ENCODE data around the gene ATRAID. TPM values are rescaled to one million over a fixed set of nuclear protein-coding genes. Genes with fewer than 3 reads are reported as not detected.

The ATRAID gene
- total RNA-seq, 1 experiment from 2014 or later: 219 TPM

- peak; percentile 77 for DNase-seq (ENCODE audit: extremely low read depth, low read depth)
Measured at GRCh38 chr2:27217173-27218121, 5.6 kb downstream of the ATRAID start, which contains the start of gene CAD. CAD (plus strand) TSS chr2:27217369; CDS start chr2:27217552, 183 bp downstream.

GRCh38 chr2:27218614-27219013 lies 6.8 kb downstream of the ATRAID start:
- DNase-seq (ENCODE audit: extremely low read depth, low read depth): no peak

DNA sequence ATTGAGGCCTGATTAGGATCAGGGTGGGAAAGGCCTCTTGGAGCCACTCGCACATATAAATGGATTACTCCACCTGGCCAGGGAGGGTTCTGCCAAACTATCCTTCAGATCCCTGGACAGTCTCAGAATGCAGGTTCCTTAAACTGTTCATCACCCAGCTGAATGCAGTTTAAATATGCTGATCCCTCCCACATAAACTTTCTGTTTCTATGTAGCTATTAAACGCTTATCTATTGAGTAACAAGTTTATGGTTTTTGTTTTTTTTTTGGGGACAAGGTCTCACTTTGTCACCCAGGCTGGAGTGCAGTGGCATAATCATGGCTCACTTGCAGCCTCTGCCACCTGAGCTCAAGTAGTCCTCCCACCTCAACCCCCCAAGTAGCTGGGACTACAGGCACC lies 7.2 kb downstream of the ATRAID start:
- no peak for DNase-seq (ENCODE audit: extremely low read depth, low read depth)

- no peak for DNase-seq (ENCODE audit: extremely low read depth, low read depth)
Measured at GRCh38 chr2:27220091-27220490, 8.2 kb downstream of the ATRAID start.

GRCh38 chr2:27221166-27221565 lies 9.3 kb downstream of the ATRAID start:
- no peak for DNase-seq (ENCODE audit: extremely low read depth, low read depth)

- DNase-seq (ENCODE audit: extremely low read depth, low read depth): no peak
Measured at GRCh38 chr2:27222407-27222806, 10.6 kb downstream of the ATRAID start.

GRCh38 chr2:27223416-27223815 lies 11.6 kb downstream of the ATRAID start:
- no peak for DNase-seq (ENCODE audit: extremely low read depth, low read depth)

DNA sequence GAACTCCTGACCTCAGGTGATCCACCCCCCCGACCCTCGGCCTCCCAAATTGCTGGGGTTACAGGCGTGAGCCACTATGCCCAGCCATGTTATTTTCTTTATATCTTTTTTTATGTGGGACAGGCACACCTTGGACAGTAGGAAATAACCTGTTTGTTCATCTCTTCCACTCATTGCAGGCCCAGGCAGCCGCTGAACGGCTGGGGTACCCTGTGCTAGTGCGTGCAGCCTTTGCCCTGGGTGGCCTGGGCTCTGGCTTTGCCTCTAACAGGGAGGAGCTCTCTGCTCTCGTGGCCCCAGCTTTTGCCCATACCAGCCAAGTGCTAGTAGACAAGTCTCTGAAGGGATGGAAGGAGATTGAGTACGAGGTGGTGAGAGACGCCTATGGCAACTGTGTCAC lies 13.7 kb downstream of the ATRAID start:
- no peak for DNase-seq (ENCODE audit: extremely low read depth, low read depth)

DNA sequence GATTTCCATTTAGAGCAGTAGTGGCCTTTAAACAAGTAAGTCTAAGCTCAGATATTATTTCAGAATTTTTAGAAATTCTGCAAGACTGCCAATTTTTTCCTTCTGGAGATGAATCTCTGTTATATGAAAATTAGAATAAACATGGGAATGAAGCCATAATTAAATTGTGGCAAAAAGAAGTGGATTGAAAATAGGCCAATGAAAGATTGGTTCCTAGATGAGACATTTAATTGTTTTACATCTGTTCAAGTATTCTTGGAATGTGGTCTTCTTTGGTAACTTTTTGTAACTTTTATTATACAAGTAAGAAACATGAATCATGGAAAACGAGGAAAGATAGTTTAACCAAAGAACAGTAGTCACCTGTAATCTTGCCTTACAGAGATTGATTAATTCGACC lies 15.7 kb downstream of the ATRAID start:
- DNase-seq (ENCODE audit: extremely low read depth, low read depth): no peak

- no peak for DNase-seq (ENCODE audit: extremely low read depth, low read depth)
Measured at GRCh38 chr2:27231921-27232320, 20.1 kb downstream of the ATRAID start.

DNA sequence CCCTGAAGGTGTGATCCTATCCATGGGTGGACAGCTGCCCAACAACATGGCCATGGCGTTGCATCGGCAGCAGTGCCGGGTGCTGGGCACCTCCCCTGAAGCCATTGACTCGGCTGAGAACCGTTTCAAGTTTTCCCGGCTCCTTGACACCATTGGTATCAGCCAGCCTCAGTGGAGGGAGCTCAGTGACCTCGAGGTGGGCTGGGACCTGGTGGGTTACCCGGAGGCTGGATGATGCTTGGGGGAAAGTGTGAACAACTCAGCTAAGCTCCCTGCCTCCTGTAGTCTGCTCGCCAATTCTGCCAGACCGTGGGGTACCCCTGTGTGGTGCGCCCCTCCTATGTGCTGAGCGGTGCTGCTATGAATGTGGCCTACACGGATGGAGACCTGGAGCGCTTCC lies 21.5 kb downstream of the ATRAID start:
- DNase-seq (ENCODE audit: extremely low read depth, low read depth): no peak

GRCh38 chr2:27236136-27236535 lies 24.3 kb downstream of the ATRAID start:
- DNase-seq (ENCODE audit: extremely low read depth, low read depth): no peak

DNA sequence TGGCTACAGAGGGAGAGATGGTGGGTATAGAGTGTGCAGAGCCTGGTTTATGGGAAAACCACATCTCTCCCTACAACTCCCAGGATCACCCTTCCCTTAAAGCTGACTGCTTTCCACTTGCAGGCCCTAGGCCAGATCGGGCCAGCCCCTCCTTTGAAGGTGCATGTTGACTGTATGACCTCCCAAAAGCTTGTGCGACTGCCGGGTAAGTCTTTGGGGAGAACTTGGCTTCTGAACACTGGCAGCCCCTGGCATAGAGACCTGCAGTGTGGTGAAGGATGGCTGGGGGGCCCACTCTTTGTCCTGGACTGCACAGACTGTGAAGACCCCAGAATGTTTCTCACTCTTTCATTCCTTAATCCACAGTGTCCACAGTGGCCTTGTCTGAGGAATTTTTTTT lies 24.8 kb downstream of the ATRAID start:
- no peak for DNase-seq (ENCODE audit: extremely low read depth, low read depth)

DNA sequence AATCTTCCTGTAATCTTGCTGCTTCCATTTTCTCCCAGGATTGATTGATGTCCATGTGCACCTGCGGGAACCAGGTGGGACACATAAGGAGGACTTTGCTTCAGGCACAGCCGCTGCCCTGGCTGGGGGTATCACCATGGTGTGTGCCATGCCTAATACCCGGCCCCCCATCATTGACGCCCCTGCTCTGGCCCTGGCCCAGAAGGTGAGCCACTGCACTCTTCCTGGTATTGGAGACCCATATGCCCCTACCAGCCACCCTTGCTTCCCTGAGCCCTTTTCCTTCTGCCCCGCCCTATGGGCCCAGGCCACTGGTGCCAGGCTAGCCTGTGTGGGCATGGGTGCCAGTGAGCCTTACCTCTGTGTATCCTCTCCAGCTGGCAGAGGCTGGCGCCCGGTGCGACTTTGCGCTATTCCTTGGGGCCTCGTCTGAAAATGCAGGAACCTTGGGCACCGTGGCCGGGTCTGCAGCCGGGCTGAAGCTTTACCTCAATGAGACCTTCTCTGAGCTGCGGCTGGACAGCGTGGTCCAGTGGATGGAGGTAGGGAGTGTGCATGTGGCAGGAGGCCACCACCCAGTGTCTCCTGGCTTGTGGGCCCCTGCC lies 25.6 kb downstream of the ATRAID start:
- DNase-seq (ENCODE audit: extremely low read depth, low read depth): no peak

DNA sequence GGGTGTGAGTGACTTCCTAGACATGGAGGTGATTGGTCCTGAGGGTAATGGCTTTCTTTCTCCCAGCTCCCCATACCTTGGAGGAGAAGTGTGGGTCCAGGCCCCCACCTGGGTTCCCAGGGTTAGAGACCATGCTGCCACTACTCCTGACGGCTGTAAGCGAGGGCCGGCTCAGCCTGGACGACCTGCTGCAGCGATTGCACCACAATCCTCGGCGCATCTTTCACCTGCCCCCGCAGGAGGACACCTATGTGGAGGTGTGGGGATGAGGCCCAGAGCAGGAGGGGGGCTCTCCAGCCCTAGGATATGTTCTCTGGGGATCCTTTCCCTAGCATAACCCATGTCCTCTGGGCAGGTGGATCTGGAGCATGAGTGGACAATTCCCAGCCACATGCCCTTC lies 27.1 kb downstream of the ATRAID start:
- DNase-seq (ENCODE audit: extremely low read depth, low read depth): no peak

GRCh38 chr2:27240406-27240805 lies 28.6 kb downstream of the ATRAID start:
- no peak for DNase-seq (ENCODE audit: extremely low read depth, low read depth)

DNA sequence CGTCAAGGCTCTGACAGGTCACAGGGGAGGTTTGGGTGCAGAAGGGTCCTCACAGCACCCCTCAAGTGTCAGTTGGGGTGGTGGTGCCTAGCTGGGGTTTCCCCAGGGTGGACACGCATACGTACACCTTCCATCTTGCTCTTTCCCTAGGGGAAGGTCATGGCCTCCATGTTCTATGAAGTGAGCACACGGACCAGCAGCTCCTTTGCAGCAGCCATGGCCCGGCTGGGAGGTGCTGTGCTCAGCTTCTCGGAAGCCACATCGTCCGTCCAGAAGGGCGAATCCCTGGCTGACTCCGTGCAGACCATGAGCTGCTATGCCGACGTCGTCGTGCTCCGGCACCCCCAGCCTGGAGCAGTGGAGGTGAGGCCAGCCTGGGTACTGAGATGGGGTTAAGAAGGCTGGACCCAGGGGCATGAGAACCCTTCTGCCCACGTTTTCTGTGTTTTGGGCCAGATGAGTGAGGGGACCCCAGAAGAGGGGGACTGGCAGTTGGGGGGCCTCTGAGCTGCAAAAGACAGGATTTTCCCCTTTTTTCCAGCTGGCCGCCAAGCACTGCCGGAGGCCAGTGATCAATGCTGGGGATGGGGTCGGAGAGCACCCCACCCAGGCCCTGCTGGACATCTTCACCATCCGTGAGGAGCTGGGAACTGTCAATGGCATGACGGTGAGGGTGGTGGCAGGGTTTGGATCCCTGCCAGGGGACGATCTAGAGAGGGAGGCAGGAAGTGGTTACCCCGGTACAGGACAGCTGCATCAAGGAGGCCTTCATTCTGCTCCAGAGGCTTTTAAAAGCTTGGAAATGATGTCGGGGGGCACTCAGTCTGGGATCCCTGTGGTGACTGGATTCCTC lies 30.1 kb downstream of the ATRAID start:
- no peak for DNase-seq (ENCODE audit: extremely low read depth, low read depth)

DNA sequence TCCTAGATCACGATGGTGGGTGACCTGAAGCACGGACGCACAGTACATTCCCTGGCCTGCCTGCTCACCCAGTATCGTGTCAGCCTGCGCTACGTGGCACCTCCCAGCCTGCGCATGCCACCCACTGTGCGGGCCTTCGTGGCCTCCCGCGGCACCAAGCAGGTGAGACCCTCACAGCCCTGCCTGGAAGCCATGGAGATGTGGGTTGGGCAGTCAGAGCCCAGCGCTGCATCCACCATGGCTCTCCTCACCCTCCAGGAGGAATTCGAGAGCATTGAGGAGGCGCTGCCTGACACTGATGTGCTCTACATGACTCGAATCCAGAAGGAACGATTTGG lies 30.7 kb downstream of the ATRAID start:
- no peak for DNase-seq (ENCODE audit: extremely low read depth, low read depth)

- no peak for DNase-seq (ENCODE audit: extremely low read depth, low read depth)
Measured at GRCh38 chr2:27243391-27244130, 31.7 kb downstream of the ATRAID start.

GRCh38 chr2:27245116-27245515 lies 33.3 kb downstream of the ATRAID start:
- no peak for DNase-seq (ENCODE audit: extremely low read depth, low read depth)

- DNase-seq (ENCODE audit: extremely low read depth, low read depth): no peak
Measured at GRCh38 chr2:27245626-27246025, 33.8 kb downstream of the ATRAID start.

Measured in NCI-H460 (cell line).